SK-N-SH treated with all-trans-retinoic acid at 6 μM for 48 hours (cell line): ENCODE measurements around the gene ATF2.

Experiments used
- ATAC-seq: fragments of 200-7000 bp; cut with Tn5 transposase; 3 replicates; pipeline ENCODE4 v1.9.1; 2020; ENCODE audit warnings: mild to moderate bottlenecking, moderate library complexity
- ARNTL ChIP-seq: fragments of 450-650 bp; formaldehyde crosslinking; IDR thresholded peaks from 2 replicates; pipeline ENCODE4 v1.5.0; 2020; ENCODE audit warnings: low read depth, mild to moderate bottlenecking, moderate library complexity, borderline replicate concordance
- BACH2 ChIP-seq: fragments of 250-450 bp; sonication (Bioruptor Pico); IDR thresholded peaks from 2 replicates; pipeline ENCODE4 v1.9.0; 2021; ENCODE audit warnings: mild to moderate bottlenecking, borderline replicate concordance
- CSDC2 ChIP-seq: fragments of 250-450 bp; sonication (Bioruptor Pico); IDR thresholded peaks from 2 replicates; pipeline ENCODE4 v1.5.0; 2020; ENCODE audit warnings: mild to moderate bottlenecking, moderate library complexity
- ESRRG ChIP-seq: fragments of 250-450 bp; sonication (Bioruptor Pico); IDR thresholded peaks from 2 replicates; pipeline ENCODE4 v1.6.1; 2021; ENCODE audit warnings: mild to moderate bottlenecking
- GLIS3 ChIP-seq: fragments of 250-450 bp; sonication (Bioruptor Pico); IDR thresholded peaks from 2 replicates; pipeline ENCODE4 v1.5.0; 2020; ENCODE audit warnings: mild to moderate bottlenecking, moderate library complexity
- ISL1 ChIP-seq: fragments of 250-450 bp; sonication (Bioruptor Pico); IDR thresholded peaks from 2 replicates; pipeline ENCODE4 v2.1.2; 2022; ENCODE audit warnings: mild to moderate bottlenecking, moderate library complexity
- OSR1 ChIP-seq: fragments of 250-450 bp; sonication (Bioruptor Pico); IDR thresholded peaks from 2 replicates; pipeline ENCODE4 v1.8.0; 2022; ENCODE audit warnings: moderate library complexity, mild to moderate bottlenecking, inconsistent platforms
- POU6F1 ChIP-seq: fragments of 250-450 bp; sonication (Bioruptor Pico); IDR thresholded peaks from 2 replicates; pipeline ENCODE4 v1.8.0; 2021; ENCODE audit warnings: low read depth, mild to moderate bottlenecking, moderate library complexity, borderline replicate concordance
- PPARA ChIP-seq: fragments of 250-450 bp; sonication (Bioruptor Pico); IDR thresholded peaks from 2 replicates; pipeline ENCODE4 v1.5.0; 2020; ENCODE audit warnings: mild to moderate bottlenecking, borderline replicate concordance
- RARB ChIP-seq: fragments of 250-450 bp; sonication (Bioruptor Pico); IDR thresholded peaks from 2 replicates; pipeline ENCODE4 v1.8.0; 2021; ENCODE audit warnings: mild to moderate bottlenecking, moderate library complexity
- SNAI2 ChIP-seq: fragments of 250-450 bp; sonication (Bioruptor Pico); IDR thresholded peaks from 2 replicates; pipeline ENCODE4 v1.5.0; 2020; ENCODE audit warnings: mild to moderate bottlenecking, moderate library complexity
- TCF4 ChIP-seq: fragments of 250-450 bp; sonication (Bioruptor Pico); IDR thresholded peaks from 2 replicates; pipeline ENCODE4 v1.8.0; 2021; ENCODE audit warnings: mild to moderate bottlenecking, moderate library complexity, borderline replicate concordance
- TOX ChIP-seq: fragments of 250-450 bp; sonication (Bioruptor Pico); IDR thresholded peaks from 2 replicates; pipeline ENCODE4 v1.8.0; 2021; ENCODE audit warnings: mild to moderate bottlenecking, moderate library complexity, borderline replicate concordance
- ZC3H10 ChIP-seq: fragments of 250-450 bp; sonication (Bioruptor Pico); IDR thresholded peaks from 2 replicates; pipeline ENCODE4 v1.5.1; 2021; ENCODE audit warnings: mild to moderate bottlenecking, moderate library complexity
- ZFP3 ChIP-seq: fragments of 250-450 bp; sonication (Bioruptor Pico); IDR thresholded peaks from 2 replicates; pipeline ENCODE4 v1.5.0; 2020; ENCODE audit warnings: mild to moderate bottlenecking, moderate library complexity
- ZFP30 ChIP-seq: fragments of 450-650 bp; formaldehyde crosslinking; IDR thresholded peaks from 2 replicates; pipeline ENCODE4 v1.5.0; 2022; ENCODE audit warnings: mild to moderate bottlenecking, moderate library complexity
- ZNF565 ChIP-seq: fragments of 450-650 bp; formaldehyde crosslinking; conservative IDR thresholded peaks from 2 replicates; pipeline ENCODE4 v1.5.0; 2020; ENCODE audit warnings: low read depth, mild to moderate bottlenecking, moderate library complexity
- ZNF70 ChIP-seq: fragments of 450-650 bp; formaldehyde crosslinking; IDR thresholded peaks from 2 replicates; pipeline ENCODE4 v1.5.0; 2020; ENCODE audit warnings: mild to moderate bottlenecking, moderate library complexity
- ZNF8 ChIP-seq: fragments of 450-650 bp; formaldehyde crosslinking; IDR thresholded peaks from 2 replicates; pipeline ENCODE4 v1.5.0; 2020; ENCODE audit warnings: mild to moderate bottlenecking, moderate library complexity
- TF ChIP-seq, protein P1 (sequence below): fragments of 250-450 bp; sonication (Bioruptor Pico); IDR thresholded peaks from 2 replicates; pipeline ENCODE4 v1.5.1; 2020; ENCODE audit warnings: low read depth, mild to moderate bottlenecking, moderate library complexity
- TF ChIP-seq, protein P2 (sequence below): fragments of 250-450 bp; sonication (Bioruptor Pico); IDR thresholded peaks from 2 replicates; pipeline ENCODE4 v1.5.1; 2021; ENCODE audit warnings: mild to moderate bottlenecking, moderate library complexity
- TF ChIP-seq, protein P3 (sequence below): fragments of 250-450 bp; sonication (Bioruptor Pico); IDR thresholded peaks from 2 replicates; pipeline ENCODE4 v1.8.0; 2020; ENCODE audit warnings: mild to moderate bottlenecking, moderate library complexity, borderline replicate concordance

Gene ATF2

GRCh38 chr2:175183674-175184073, 15.7 kb upstream of the ATF2 start:
- no peak for ATAC-seq
- TF ChIP-seq ZNF565 (CRISPR knock-in tag), result no peak
- no peak for TF ChIP-seq RARB (CRISPR knock-in tag)
- TF ChIP-seq GLIS3, result no peak
- no peak for TF ChIP-seq SNAI2 (CRISPR knock-in tag)
- TF ChIP-seq, protein P1, sequence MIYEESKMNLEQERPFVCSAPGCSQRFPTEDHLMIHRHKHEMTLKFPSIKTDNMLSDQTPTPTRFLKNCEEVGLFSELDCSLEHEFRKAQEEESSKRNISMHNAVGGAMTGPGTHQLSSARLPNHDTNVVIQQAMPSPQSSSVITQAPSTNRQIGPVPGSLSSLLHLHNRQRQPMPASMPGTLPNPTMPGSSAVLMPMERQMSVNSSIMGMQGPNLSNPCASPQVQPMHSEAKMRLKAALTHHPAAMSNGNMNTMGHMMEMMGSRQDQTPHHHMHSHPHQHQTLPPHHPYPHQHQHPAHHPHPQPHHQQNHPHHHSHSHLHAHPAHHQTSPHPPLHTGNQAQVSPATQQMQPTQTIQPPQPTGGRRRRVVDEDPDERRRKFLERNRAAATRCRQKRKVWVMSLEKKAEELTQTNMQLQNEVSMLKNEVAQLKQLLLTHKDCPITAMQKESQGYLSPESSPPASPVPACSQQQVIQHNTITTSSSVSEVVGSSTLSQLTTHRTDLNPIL (CRISPR knock-in tag), result no peak
- TF ChIP-seq CSDC2 (CRISPR knock-in tag), result no peak
- no peak for TF ChIP-seq PPARA (CRISPR knock-in tag)
- no peak for TF ChIP-seq ZNF8 (CRISPR knock-in tag)
- TF ChIP-seq POU6F1 (CRISPR knock-in tag), result no peak
- TF ChIP-seq BACH2 (CRISPR knock-in tag), result no peak

DNA sequence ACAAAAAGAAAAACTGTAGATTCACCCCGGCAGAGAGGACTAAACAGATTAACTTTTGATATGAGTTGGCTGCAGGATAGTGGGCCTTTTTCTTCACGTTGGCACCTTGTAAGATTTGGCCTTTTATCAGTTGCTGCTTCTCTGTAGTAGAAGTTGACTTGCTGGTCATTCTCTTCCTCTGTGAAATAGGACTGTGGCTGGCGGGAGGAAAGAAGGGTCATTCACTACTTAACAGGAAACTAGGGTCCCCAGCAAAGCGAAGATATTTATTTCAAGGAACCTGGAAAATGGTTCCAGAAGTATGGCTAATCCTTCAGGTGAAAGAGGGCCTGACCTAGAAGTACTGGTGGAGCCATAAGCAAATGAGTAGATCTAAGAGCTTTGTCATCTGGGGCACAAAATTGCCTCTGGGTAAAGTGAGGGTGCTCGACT, 13.9 kb upstream of the ATF2 start:
- TF ChIP-seq SNAI2 (CRISPR knock-in tag), result no peak
- TF ChIP-seq, all 23 proteins: peak for 0
- no peak for ATAC-seq

DNA sequence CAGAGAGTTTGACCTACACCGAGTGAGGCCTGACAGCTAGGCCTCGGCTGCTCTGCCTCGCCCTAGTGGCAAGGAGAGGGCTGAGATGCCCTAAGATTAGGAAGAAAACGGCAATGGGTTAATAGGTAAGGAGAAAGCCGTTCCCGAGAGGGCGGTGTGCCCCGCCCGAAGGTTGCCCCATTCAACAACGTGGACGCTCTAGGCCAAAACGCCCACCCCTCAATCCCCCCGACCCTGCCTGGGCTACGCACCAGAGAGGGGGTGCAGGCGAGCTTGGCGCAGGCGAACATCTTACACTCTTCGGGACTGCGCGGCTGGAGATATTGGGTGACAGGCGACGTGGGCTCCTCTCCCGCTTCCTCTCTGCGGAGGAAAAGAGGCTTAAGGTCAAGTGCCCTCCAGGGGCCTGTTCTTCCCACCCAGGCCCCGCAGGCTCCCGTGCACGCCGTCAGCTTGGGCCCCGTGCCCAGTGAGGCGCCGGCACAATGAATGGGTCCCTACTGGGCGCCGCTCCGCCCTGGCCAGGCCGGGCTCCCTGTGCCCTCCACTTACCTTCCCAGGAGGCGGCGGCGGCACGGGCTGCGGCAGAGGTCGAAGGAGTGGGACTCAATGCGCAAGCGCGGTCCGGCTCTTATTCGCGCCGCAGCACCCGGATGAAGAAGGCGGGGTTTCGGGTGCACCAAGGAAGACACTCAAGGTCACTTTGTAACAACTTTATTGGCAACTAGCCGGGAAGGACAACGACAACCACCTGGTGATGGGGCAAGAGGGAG, 13.3 kb upstream of the ATF2 start, which contains the start of gene ATP5MC3:
ATP5MC3 (minus strand) TSS at position 607 of the 773 bp plus-strand sequence; CDS start at position 290, 317 bp downstream.
- TF ChIP-seq SNAI2 (CRISPR knock-in tag) (no peak), TOX (CRISPR knock-in tag) (no peak), ZFP3 (CRISPR knock-in tag) (peak; percentile 92), ISL1 (no peak), ESRRG (CRISPR knock-in tag) (peak; percentile 92)
- ATAC-seq, result peak; percentile 96

GRCh38 chr2:175180701-175181103, 12.7 kb upstream of the ATF2 start:
- peak; percentile 83 for ATAC-seq
- TF ChIP-seq POU6F1 (CRISPR knock-in tag), result no peak
- TF ChIP-seq, protein P1 (CRISPR knock-in tag), result no peak
- TF ChIP-seq, protein P2, sequence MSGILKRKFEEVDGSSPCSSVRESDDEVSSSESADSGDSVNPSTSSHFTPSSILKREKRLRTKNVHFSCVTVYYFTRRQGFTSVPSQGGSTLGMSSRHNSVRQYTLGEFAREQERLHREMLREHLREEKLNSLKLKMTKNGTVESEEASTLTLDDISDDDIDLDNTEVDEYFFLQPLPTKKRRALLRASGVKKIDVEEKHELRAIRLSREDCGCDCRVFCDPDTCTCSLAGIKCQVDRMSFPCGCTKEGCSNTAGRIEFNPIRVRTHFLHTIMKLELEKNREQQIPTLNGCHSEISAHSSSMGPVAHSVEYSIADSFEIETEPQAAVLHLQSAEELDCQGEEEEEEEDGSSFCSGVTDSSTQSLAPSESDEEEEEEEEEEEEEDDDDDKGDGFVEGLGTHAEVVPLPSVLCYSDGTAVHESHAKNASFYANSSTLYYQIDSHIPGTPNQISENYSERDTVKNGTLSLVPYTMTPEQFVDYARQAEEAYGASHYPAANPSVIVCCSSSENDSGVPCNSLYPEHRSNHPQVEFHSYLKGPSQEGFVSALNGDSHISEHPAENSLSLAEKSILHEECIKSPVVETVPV (CRISPR knock-in tag), result no peak
- TF ChIP-seq ZC3H10 (CRISPR knock-in tag), result no peak
- TF ChIP-seq RARB (CRISPR knock-in tag), result no peak
- TF ChIP-seq SNAI2 (CRISPR knock-in tag), result no peak
- no peak for TF ChIP-seq TOX (CRISPR knock-in tag)
- no peak for TF ChIP-seq GLIS3
- TF ChIP-seq ARNTL (CRISPR knock-in tag), result no peak
- TF ChIP-seq ZNF8 (CRISPR knock-in tag), result no peak
- no peak for TF ChIP-seq PPARA (CRISPR knock-in tag)
- no peak for TF ChIP-seq CSDC2 (CRISPR knock-in tag)
- no peak for TF ChIP-seq ESRRG (CRISPR knock-in tag)
- TF ChIP-seq ZFP30 (CRISPR knock-in tag), result no peak
- TF ChIP-seq TCF4 (CRISPR knock-in tag), result no peak
- no peak for TF ChIP-seq OSR1
- TF ChIP-seq BACH2 (CRISPR knock-in tag), result no peak
- TF ChIP-seq ZNF70, result no peak
- TF ChIP-seq, protein P3, sequence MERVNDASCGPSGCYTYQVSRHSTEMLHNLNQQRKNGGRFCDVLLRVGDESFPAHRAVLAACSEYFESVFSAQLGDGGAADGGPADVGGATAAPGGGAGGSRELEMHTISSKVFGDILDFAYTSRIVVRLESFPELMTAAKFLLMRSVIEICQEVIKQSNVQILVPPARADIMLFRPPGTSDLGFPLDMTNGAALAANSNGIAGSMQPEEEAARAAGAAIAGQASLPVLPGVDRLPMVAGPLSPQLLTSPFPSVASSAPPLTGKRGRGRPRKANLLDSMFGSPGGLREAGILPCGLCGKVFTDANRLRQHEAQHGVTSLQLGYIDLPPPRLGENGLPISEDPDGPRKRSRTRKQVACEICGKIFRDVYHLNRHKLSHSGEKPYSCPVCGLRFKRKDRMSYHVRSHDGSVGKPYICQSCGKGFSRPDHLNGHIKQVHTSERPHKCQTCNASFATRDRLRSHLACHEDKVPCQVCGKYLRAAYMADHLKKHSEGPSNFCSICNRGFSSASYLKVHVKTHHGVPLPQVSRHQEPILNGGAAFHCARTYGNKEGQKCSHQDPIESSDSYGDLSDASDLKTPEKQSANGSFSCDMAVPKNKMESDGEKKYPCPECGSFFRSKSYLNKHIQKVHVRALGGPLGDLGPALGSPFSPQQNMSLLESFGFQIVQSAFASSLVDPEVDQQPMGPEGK, result no peak
